Sigmoid colon (tissue), 4 donors: ENCODE results near the gene SHANK1.

Experiments
- EP300 ChIP-seq, 4 donors: sonication (generic); formaldehyde crosslinking; IDR thresholded peaks; one replicate each; pipeline ENCODE4 v1.6.1; 2017; ENCODE audit warnings: antibody characterized with exemption in 4 of 4
- POLR2A ChIP-seq, 2 donors: fragments of 450-650 bp; IDR thresholded peaks; one replicate each; pipeline ENCODE4 v1.6.1; 2016; ENCODE audit warnings: antibody characterized with exemption in 2 of 2, mild to moderate bottlenecking in 2 of 2, moderate library complexity in 2 of 2
- POLR2AphosphoS5 ChIP-seq, 4 donors: sonication (generic); formaldehyde crosslinking; IDR thresholded peaks; one replicate each; pipeline ENCODE4 v1.6.1; 2017; ENCODE audit warnings: antibody characterized with exemption in 4 of 4
- TF ChIP-seq, protein P1 (sequence below), 4 experiments: fragments of 450-650 bp in 3 of 4; fragments of 200-600 bp in 1 of 4; IDR thresholded peaks; one replicate each; pipeline ENCODE4 v1.5.1; 2016 to 2019; ENCODE audit warnings: antibody characterized with exemption in 4 of 4, mild to moderate bottlenecking in 3 of 4, moderate library complexity in 2 of 4

DNA sequence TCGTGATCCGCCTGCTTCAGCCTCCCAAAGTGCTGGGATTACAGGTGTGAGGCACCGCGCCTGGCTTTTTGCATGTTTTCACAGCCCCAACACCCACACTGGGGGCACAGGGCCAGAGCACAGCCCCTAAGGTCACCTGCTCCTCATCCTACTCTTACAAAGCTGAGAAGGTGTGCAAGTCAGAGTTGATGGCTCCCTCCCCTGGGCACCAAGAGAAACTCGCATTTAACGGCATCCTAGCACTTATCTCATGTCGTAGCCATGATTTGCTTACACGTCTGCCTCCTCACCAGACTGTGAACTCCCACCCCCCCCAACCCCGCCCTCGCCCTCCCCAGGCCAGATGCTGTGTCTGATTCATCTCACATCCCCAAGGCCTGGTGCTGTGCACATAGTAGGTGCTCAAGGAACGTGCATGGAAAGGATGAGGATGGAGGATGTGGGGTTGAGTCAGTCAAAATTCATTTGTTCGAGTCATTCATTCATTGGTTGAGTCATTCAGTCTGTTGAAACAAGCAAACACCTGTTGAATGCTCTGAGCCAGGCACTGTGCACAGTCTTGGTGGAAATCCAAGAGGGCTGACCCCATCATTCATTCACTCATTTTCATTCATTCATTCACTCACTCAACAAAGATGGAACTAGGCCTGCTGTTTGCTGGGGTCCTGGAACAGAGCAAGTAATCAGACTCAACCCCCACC is 11.3 kb downstream of the SHANK1 start:
- TF ChIP-seq EP300 (IDR thresholded peaks at IDR 0.05) (no peak), POLR2A (IDR thresholded peaks at IDR 0.05) (no peak), POLR2AphosphoS5 (IDR thresholded peaks at IDR 0.05) (no peak)
- TF ChIP-seq, protein P1, sequence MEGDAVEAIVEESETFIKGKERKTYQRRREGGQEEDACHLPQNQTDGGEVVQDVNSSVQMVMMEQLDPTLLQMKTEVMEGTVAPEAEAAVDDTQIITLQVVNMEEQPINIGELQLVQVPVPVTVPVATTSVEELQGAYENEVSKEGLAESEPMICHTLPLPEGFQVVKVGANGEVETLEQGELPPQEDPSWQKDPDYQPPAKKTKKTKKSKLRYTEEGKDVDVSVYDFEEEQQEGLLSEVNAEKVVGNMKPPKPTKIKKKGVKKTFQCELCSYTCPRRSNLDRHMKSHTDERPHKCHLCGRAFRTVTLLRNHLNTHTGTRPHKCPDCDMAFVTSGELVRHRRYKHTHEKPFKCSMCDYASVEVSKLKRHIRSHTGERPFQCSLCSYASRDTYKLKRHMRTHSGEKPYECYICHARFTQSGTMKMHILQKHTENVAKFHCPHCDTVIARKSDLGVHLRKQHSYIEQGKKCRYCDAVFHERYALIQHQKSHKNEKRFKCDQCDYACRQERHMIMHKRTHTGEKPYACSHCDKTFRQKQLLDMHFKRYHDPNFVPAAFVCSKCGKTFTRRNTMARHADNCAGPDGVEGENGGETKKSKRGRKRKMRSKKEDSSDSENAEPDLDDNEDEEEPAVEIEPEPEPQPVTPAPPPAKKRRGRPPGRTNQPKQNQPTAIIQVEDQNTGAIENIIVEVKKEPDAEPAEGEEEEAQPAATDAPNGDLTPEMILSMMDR (IDR thresholded peaks at IDR 0.05), result no peak
